T-helper 9 cell (primary cell): Measurements from ENCODE around the gene G6PC1.

Source experiments
- DNase-seq: peaks from one replicate; pipeline ENCODE4 v3.0.0-alpha.2; 2020

Gene G6PC1

GRCh38 chr17:42950044-42950783 is 49.6 kb downstream of the G6PC1 start:
- DNase-seq = no peak
